GM13977 (cell line): Measurements from ENCODE around the gene ZFYVE19.

Experiments
- DNase-seq: peaks from one replicate; pipeline ENCODE4 v3.0.0; 2012; ENCODE audit warnings: low spot score
- CTCF ChIP-seq: IDR thresholded peaks from 2 replicates; pipeline ENCODE4 v1.5.1; 2012; ENCODE audit warnings: mild to moderate bottlenecking, control low read depth; ENCODE audit not compliant: insufficient read depth; ENCODE audit errors: extremely low read depth, missing control alignments
- in situ Hi-C: fragments of 300-500 bp; cut with MboI; formaldehyde crosslinking; loops from one replicate; pipeline ENCODE4 v1.12.0; 2022; ENCODE audit warnings: low sequenced_read_pairs, low pct_unique_long_range_greater_than_20kb, mixed read lengths, inconsistent platforms; ENCODE audit not compliant: unreplicated experiment

The ZFYVE19 gene

GRCh38 chr15:40796041-40796440 lies 10.8 kb upstream of the ZFYVE19 start:
- no peak for DNase-seq
- no peak for TF ChIP-seq CTCF
- in situ Hi-C loops: no loop called here

GRCh38 chr15:40796512-40796911 lies 10.4 kb upstream of the ZFYVE19 start:
- in situ Hi-C loops: no loop called here
- no peak for TF ChIP-seq CTCF
- no peak for DNase-seq

- DNase-seq: no peak
- in situ Hi-C loops: no loop called here
- TF ChIP-seq CTCF: no peak
These were observed 7.4 kb upstream of the ZFYVE19 start for GRCh38 chr15:40799523-40799922.

GRCh38 chr15:40803076-40803475 lies 3.8 kb upstream of the ZFYVE19 start:
- no peak for DNase-seq
- TF ChIP-seq CTCF: no peak
- in situ Hi-C loops: no loop called here

- DNase-seq: no peak
- in situ Hi-C loops: no loop called here
- TF ChIP-seq CTCF: no peak
These were observed 3.2 kb upstream of the ZFYVE19 start for GRCh38 chr15:40803688-40804087.

GRCh38 chr15:40806672-40807027 lies 239 bp upstream of the ZFYVE19 start:
- in situ Hi-C loops: no loop called here
- TF ChIP-seq CTCF: no peak
- no peak for DNase-seq

- no peak for DNase-seq
- in situ Hi-C loops: no loop called here
- TF ChIP-seq CTCF: no peak
These were observed 1.1 kb downstream of the ZFYVE19 start for GRCh38 chr15:40807888-40808461.
